ENCODE measurements around the gene DNAJB6. TPM values are rescaled to one million over a fixed set of nuclear protein-coding genes. Genes with fewer than 3 reads are reported as not detected.

DNAJB6 gene
- 106 and 162 TPM in 2 replicates for total RNA-seq

DNA sequence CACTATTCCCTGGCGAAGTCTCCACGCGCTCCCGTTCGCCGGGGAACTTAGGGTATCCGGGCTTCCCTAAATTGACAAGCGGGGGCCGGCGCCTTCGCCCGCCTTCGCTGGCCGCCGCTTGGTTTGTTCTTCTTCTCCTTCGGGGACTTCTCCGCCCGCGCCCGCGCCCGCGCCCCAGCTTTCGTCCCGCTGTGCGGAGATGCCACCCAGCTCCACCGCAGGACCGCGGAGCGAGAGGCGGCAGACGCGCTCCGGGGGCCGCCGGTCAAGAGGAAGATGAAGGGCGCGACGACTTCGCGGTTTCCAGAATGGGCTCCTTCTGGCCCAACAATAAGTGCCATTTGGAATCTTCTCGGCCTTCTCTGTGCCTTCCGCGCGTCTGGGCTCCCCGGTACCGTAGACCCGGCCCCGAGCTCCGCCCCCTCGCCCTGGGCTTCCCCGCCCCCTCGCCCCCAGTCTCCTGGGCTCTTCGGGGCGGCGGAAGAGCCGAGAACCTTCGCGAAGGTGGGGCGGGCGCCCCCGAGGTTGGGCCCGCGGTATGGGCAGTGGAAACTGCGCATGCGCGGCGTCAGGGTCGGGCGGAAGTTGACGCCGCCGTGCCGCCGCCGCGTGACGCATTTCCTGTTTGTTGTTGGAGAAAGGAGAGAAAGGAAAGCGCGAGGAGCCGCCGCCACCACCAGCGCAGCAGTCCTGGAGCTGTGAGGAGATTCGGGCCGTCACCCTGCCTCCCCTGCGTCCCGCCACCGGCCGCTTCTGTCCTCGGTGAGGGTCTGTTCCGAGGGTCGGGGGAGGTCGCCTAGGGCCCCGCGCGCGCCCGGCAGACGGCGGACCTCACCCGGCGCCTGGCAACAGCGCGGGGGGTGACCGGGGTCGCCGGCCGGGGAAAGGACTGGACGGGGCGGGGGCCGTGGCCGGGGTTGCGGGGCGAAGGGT, at the start of gene DNAJB6:
DNAJB6 (plus strand) TSS at position 622 of the 933 bp plus-strand sequence. CDS start 21,569 bp downstream, outside the sequence.

Other genes starting within 250 kb of the DNAJB6 start
- gene UBE3C, start 198.1 kb upstream of the DNAJB6 start, total RNA-seq: 54.1 and 140 TPM in 2 replicates